Testis (tissue), 2 donors: ENCODE results near the gene CWC22.

Source experiments
- POLR2A ChIP-seq: fragments of 450-650 bp; IDR thresholded peaks from one replicate; pipeline ENCODE4 v1.6.1; 2017; ENCODE audit warnings: antibody characterized with exemption, mild to moderate bottlenecking, moderate library complexity
- TF ChIP-seq, protein P1 (sequence below), 3 experiments: fragments of 450-650 bp in 2 of 3; fragments of 200-600 bp in 1 of 3; sonication (generic) in 1 of 3; IDR thresholded peaks; one replicate each; pipeline ENCODE4 v1.5.1; 2016 to 2019; ENCODE audit warnings: antibody characterized with exemption in 3 of 3, mild to moderate bottlenecking in 2 of 3, moderate library complexity in 1 of 3

DNA sequence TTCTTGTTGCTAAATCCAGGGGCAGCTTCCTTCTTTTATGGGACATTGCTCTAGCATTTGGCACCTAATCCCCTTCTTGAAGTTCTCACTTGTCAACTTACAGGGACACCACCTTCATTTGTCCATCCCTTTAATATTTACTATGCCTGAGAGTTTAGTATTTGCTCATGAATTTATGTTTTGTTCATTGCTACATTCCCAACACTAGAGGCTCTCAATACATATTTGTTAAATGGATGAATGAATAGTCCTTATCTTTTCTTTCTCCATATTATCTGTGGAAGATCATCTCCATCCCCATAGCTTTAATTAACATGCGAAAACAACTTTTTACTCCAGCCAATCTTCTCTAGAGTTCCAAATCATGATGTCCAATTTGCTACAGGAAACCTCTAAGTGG lies 5.4 kb downstream of the CWC22 start:
- no peak for TF ChIP-seq POLR2A
- TF ChIP-seq, protein P1, sequence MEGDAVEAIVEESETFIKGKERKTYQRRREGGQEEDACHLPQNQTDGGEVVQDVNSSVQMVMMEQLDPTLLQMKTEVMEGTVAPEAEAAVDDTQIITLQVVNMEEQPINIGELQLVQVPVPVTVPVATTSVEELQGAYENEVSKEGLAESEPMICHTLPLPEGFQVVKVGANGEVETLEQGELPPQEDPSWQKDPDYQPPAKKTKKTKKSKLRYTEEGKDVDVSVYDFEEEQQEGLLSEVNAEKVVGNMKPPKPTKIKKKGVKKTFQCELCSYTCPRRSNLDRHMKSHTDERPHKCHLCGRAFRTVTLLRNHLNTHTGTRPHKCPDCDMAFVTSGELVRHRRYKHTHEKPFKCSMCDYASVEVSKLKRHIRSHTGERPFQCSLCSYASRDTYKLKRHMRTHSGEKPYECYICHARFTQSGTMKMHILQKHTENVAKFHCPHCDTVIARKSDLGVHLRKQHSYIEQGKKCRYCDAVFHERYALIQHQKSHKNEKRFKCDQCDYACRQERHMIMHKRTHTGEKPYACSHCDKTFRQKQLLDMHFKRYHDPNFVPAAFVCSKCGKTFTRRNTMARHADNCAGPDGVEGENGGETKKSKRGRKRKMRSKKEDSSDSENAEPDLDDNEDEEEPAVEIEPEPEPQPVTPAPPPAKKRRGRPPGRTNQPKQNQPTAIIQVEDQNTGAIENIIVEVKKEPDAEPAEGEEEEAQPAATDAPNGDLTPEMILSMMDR (IDR thresholded peaks at IDR 0.05), result no peak
